GM23248 (cell line): ENCODE results near the gene DNAJC1.

Source experiments
- EZH2 ChIP-seq: fragments of 200-600 bp; sonication (generic); IDR thresholded peaks from 2 replicates; pipeline ENCODE4 v1.6.1; 2018; ENCODE audit warnings: antibody characterized with exemption, mild to moderate bottlenecking; ENCODE audit not compliant: insufficient read depth, poor library complexity, severe bottlenecking
- EZH2phosphoT487 ChIP-seq: fragments of 200-600 bp; sonication (generic); IDR thresholded peaks from 2 replicates; pipeline ENCODE4 v1.6.1; 2018; ENCODE audit warnings: antibody characterized with exemption, moderate library complexity, mild to moderate bottlenecking, low read depth; ENCODE audit not compliant: insufficient read depth

DNA sequence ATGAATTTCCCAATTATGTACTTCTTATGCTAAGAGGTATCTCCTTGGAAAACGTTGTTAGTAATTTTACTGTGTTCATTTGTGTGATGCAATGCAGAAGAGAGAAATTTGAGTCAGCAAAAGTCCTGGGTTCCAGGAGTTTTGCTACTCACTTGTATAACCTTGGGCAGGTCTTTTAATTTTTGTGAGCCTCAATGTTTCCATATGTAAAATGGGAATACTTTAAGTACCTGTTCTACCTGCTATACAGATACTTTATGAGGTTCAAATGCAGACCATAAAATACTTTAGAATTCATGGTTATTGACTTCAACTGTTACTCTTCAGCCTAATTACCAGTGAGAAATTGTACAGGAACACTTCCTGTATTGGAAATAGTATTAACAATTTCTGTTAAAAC is 284.0 kb downstream of the DNAJC1 start:
- TF ChIP-seq EZH2phosphoT487 (no peak), EZH2 (no peak)
